Ascending aorta (tissue), 2 donors: Measurements from ENCODE around the gene SLC25A39. TPM values are rescaled to one million over a fixed set of nuclear protein-coding genes. Genes with fewer than 3 reads are reported as not detected.
"Not testable (repeated sequence)": the region's sequence is repeated elsewhere in the genome, so short reads cannot be mapped to it uniquely, and the experiment has no call there.

Source experiments
- DNase-seq, 2 donors: peaks; one replicate each; pipeline ENCODE4 v3.0.0-alpha.2; 2019; ENCODE audit warnings: low spot score in 2 of 2
- H3K27ac ChIP-seq, 2 donors: fragments of 200-600 bp; sonication (generic); one replicate each; pipeline ENCODE4 v1.5.1; 2016 to 2017; ENCODE audit warnings: mild to moderate bottlenecking in 1 of 2
- H3K27me3 ChIP-seq: fragments of 200-600 bp; sonication (generic); one replicate; pipeline ENCODE4 v1.5.1; 2017
- H3K36me3 ChIP-seq, 2 donors: fragments of 200-600 bp; sonication (generic); one replicate each; pipeline ENCODE4 v1.5.1; 2016
- H3K4me1 ChIP-seq, 2 donors: fragments of 200-600 bp; sonication (generic); one replicate each; pipeline ENCODE4 v1.5.1; 2016 to 2017; ENCODE audit warnings: mild to moderate bottlenecking in 1 of 2
- H3K4me3 ChIP-seq, 2 donors: fragments of 200-600 bp; sonication (generic); one replicate each; pipeline ENCODE4 v1.5.1; 2016 to 2017; ENCODE audit warnings: mild to moderate bottlenecking in 1 of 2
- H3K9me3 ChIP-seq, 2 donors: fragments of 200-600 bp; sonication (generic); one replicate each; pipeline ENCODE4 v1.5.1; 2016
- CTCF ChIP-seq, 3 experiments: fragments of 200-600 bp in 2 of 3; fragments of 450-650 bp in 1 of 3; sonication (generic) in 2 of 3; IDR thresholded peaks; one replicate each; pipeline ENCODE4 v1.5.1; 2016 to 2019; ENCODE audit warnings: antibody characterized with exemption in 3 of 3, mild to moderate bottlenecking in 1 of 3, moderate library complexity in 1 of 3
- intact Hi-C: fragments of 100-400 bp; cut with DNase I; formaldehyde crosslinking; loops from one replicate; pipeline ENCODE4 v1.15.1; 2023
- total RNA-seq: library from RNA; depleted of rRNA; stranded (reverse); fragments of >200 nt; gene quantifications from one replicate; pipeline ENCODE4 v1.1.0, GENCODE V29; 2016

The SLC25A39 gene
- total RNA-seq, 1 donor from 2014 or later, result 182 TPM

- TF ChIP-seq CTCF (IDR thresholded peaks at IDR 0.05), result no peak
- no peak overlapping the region for H3K4me3 ChIP-seq
- H3K36me3 ChIP-seq, result no peaks in the 10 kb centered on the region
- H3K27ac ChIP-seq, result no peak overlapping the region
- no peaks in the 10 kb centered on the region for H3K9me3 ChIP-seq
- intact Hi-C loops, result no loop called here
- no peaks in the 10 kb centered on the region for H3K27me3 ChIP-seq
- no peak for DNase-seq
- H3K4me1 ChIP-seq, result peaks cover 0 to 4% of the 10 kb centered on the region in 2 donors
Observed at GRCh38 chr17:44334315-44334714, 9.7 kb upstream of the SLC25A39 start.

GRCh38 chr17:44333371-44333770 is 8.7 kb upstream of the SLC25A39 start:
- intact Hi-C loops, result no loop called here
- H3K27ac ChIP-seq, result no peak overlapping the region
- peaks cover 0 to 4% of the 10 kb centered on the region in 2 donors for H3K4me1 ChIP-seq
- DNase-seq, result no peak
- no peak overlapping the region for H3K4me3 ChIP-seq
- no peaks in the 10 kb centered on the region for H3K36me3 ChIP-seq
- TF ChIP-seq CTCF (IDR thresholded peaks at IDR 0.05), result no peak
- no peaks in the 10 kb centered on the region for H3K9me3 ChIP-seq
- H3K27me3 ChIP-seq, result no peaks in the 10 kb centered on the region

DNA sequence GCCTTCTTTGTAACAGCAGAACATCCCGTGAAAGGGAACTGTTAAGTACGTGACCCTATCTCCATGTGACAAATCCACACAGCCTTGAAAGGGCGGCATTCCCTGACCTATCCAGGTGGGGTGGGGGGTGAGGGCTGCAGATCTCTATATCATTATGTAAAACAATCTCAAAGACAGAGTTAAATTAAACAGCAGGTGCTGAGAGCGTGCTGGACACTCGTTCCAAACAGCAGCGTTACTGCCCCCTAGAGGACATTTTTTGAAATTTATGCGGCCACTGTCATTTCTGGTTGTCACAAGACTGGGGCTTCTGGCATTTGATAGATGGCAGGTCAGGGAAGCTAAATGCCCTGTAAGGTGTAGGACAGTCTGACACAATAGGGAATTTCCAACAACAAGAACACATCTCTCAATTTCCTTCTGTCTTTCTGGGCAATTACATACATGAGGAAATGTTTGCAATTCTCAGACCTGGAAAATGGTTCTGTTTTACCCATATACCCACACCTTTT is 6.7 kb upstream of the SLC25A39 start:
- peak in 1 of 2 donors; percentile 89 for DNase-seq
- peak; percentile 64 to 78 (median 73) for TF ChIP-seq CTCF (IDR thresholded peaks at IDR 0.05)
- H3K27ac ChIP-seq, result no peak overlapping the region
- intact Hi-C loops, result no loop called here
- no peaks in the 10 kb centered on the region for H3K27me3 ChIP-seq
- H3K4me1 ChIP-seq, result peaks cover 0 to 8% of the 10 kb centered on the region in 2 donors
- H3K4me3 ChIP-seq, result no peak overlapping the region
- no peaks in the 10 kb centered on the region for H3K36me3 ChIP-seq
- no peaks in the 10 kb centered on the region for H3K9me3 ChIP-seq

DNA sequence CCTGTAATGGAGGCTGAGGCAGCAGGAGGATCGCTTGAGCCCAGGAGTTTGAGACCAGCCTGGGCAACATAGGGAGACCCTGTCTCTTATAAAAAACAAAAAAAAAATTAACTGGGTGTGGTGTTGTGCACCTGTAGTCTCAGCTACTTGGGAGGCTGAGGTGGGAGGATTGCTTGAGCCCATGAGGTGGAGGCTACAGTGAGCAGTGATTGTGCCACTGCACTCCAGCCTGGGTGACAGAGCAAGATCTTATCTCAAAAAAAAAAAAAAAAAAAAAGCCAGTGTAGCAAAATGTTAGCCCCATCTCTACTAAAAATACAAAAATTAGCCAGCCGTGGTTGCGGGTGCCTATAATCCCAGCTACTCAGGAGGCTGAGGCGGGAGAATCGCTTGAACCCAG is 5.6 kb upstream of the SLC25A39 start:
- H3K27ac ChIP-seq, intact Hi-C loops, H3K27me3 ChIP-seq, DNase-seq, H3K4me3 ChIP-seq, H3K9me3 ChIP-seq, H3K36me3 ChIP-seq: not testable (repeated sequence)
- peaks cover 0 to 14% of the 10 kb centered on the region in 2 donors for H3K4me1 ChIP-seq

GRCh38 chr17:44329516-44329915 is 4.9 kb upstream of the SLC25A39 start:
- peaks cover 0 to 14% of the 10 kb centered on the region in 2 donors for H3K4me1 ChIP-seq
- H3K9me3 ChIP-seq, H3K27ac ChIP-seq, H3K36me3 ChIP-seq, H3K27me3 ChIP-seq, H3K4me3 ChIP-seq, DNase-seq: not testable (repeated sequence)
- intact Hi-C loops, result loop anchor here (10.0 kb wide), 1 partner anchor 425 kb away; the partner anchor contains the start of gene MPP2

DNA sequence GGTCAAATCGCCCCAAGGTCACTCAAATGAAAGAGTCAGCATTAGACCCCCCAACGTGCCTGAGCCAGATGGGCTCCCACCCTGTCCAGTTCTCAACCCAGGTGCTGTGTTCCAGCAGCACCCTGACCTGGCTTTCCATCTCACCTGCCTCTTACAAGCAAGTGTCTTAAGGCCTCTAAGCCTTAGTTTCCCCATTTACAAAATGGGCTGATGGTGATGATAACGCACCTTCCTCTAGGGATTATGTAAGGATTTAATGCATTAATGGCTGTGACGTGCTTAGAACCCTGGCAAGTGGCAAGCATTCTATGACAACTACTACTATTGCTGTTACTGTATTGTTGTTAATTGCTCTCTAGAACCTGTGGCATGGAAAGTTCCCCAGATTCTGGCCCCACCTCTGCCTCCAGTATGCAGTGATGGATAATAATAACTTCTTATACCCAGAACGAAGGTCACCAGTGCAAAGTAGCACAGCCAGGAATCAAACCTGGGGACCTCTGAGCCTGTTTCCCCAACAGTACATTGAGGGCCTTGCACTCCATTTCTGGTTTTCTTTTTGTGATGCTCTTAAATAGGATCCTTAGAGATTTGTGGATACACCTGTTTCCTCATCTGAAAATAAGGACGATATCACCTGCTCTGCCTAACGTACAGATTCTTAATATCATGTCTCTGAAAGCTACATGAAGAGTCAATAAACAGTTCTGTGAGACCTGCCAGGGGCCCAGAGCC is 3.3 kb upstream of the SLC25A39 start:
- Histone ChIP-seq H3K27ac (no peak overlapping the region), H3K36me3 (no peaks in the 10 kb centered on the region), H3K4me3 (no peak overlapping the region), H3K9me3 (no peaks in the 10 kb centered on the region), H3K4me1 (peaks cover 7 to 24% of the 10 kb centered on the region in 2 donors), H3K27me3 (no peaks in the 10 kb centered on the region)
- DNase-seq, result no peak
- TF ChIP-seq CTCF (IDR thresholded peaks at IDR 0.05), result no peak
- intact Hi-C loops, result loop anchor here (2.0 to 10.0 kb wide), 2 partner anchors 257 to 423 kb away; partner anchors contain the start of genes G6PC3 and MPP2
